HUES6 (cell line): ENCODE results near the gene CDC42EP5.
"Not testable (repeated sequence)": the region's sequence is repeated elsewhere in the genome, so short reads cannot be mapped to it uniquely, and the experiment has no call there.

Source experiments
- H3K27ac ChIP-seq: 2 replicates; pipeline ENCODE4 v1.7.0; 2013; ENCODE audit warnings: low read depth, mild to moderate bottlenecking, low read length, inconsistent platforms
- H3K27me3 ChIP-seq: 2 replicates; pipeline ENCODE4 v1.6.1; 2013; ENCODE audit warnings: low read length; ENCODE audit not compliant: control insufficient read depth, insufficient read depth
- H3K36me3 ChIP-seq: 2 replicates; pipeline ENCODE4 v1.6.1; 2013; ENCODE audit warnings: low read length; ENCODE audit not compliant: control insufficient read depth, insufficient read depth
- H3K4me1 ChIP-seq: 2 replicates; pipeline ENCODE4 v1.6.1; 2013; ENCODE audit warnings: low read length; ENCODE audit not compliant: control insufficient read depth, insufficient read depth
- H3K4me3 ChIP-seq: 2 replicates; pipeline ENCODE4 v1.5.1; 2013; ENCODE audit warnings: low read depth, low read length
- H3K9ac ChIP-seq: one replicate; pipeline ENCODE4 v1.6.1; 2013; ENCODE audit warnings: mild to moderate bottlenecking, low read length
- H3K9me3 ChIP-seq: 2 replicates; pipeline ENCODE4 v1.6.1; 2013; ENCODE audit warnings: low read depth, low read length; ENCODE audit not compliant: control insufficient read depth, insufficient read depth

The CDC42EP5 gene

DNA sequence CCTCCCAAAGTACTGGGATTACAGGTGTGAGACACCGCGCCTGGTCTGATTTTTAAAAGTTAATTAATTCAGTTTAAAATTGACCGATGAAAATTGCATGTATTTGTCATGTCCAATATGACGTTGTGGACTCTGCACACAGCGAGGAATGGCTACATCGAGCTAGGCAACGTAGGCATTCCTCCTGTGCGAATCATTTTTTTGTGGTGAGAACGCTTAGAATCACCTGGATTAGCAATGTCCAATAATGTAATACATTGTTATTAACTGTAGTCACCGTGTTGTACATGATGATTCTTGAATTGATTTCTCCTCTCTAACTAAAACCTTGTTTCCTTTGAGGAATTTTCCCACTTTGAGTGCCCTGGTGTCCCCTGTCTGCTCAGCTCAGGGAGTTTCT, 33.0 kb upstream of the CDC42EP5 start:
- Histone ChIP-seq H3K27me3 (peaks cover 5% of the 10 kb centered on the region; the same call in 1 of the 2 replicates), H3K4me1 (no peaks in the 10 kb centered on the region), H3K9ac (no peak overlapping the region), H3K4me3 (no peak overlapping the region), H3K36me3 (no peaks in the 10 kb centered on the region), H3K27ac (no peak overlapping the region), H3K9me3 (peaks cover 5% of the 10 kb centered on the region; the same call in 1 of the 2 replicates)

DNA sequence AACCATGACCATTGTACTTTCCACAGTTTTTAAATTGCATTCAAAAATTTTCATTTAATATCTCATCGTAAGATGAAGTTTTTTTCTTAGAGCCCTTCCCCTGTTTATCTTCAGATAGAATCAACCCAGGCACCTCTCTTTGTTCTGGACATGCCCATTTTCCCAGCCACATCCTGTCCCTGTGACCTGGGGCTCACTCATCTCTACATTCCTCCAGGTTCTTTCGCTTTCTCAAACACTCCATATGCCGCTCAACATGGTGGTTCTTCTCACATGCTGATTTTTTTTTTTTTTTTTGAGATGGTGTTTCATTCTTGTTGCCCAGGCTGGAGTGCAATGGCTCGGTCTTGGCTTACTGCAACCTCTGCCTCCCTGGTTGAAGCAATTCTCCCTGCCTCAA, 32.4 kb upstream of the CDC42EP5 start:
- not testable (repeated sequence) for H3K9me3 ChIP-seq, H3K27me3 ChIP-seq, H3K27ac ChIP-seq, H3K4me3 ChIP-seq, H3K4me1 ChIP-seq, H3K36me3 ChIP-seq, H3K9ac ChIP-seq

DNA sequence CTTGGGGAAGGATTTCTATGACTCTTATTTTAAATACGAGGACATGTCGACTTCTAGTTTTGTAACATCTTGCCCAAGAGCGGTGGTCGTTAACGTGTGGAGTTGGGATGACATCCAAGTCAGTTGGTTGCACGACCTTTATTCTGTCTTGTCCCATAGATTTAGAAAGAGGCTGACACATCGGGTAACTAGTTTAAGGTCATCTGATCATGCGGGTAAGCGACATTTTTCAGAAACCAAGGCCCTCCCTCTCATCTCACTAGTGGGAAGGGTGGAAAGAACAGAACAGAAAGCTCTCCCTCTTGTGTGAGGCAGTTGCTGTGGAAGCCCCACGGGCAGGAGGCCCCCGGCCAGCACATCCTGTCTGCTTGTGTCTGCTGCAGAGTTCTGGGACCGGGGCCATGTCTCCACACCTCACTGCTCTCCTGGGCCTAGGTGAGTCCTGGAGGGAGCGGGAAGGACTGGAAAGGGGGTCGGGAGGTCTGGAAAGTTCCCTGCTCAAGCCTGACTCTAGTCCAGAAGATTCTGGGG, 29.5 kb upstream of the CDC42EP5 start, which contains the start of gene LAIR2:
LAIR2 (plus strand) TSS at position 314 of the 531 bp plus-strand sequence; CDS start at position 402, 88 bp downstream.
- Histone ChIP-seq H3K9ac (no peak within 1 kb of the TSS), H3K27me3 (peaks cover 10% of the 10 kb centered on the region; the same call in 1 of the 2 replicates), H3K27ac (no peak within 1 kb of the TSS), H3K9me3 (peaks cover 9% of the 10 kb centered on the region; the same call in 1 of the 2 replicates), H3K36me3 (no peaks in the 10 kb centered on the region), H3K4me3 (no peak within 1 kb of the TSS), H3K4me1 (no peaks in the 10 kb centered on the region)

DNA sequence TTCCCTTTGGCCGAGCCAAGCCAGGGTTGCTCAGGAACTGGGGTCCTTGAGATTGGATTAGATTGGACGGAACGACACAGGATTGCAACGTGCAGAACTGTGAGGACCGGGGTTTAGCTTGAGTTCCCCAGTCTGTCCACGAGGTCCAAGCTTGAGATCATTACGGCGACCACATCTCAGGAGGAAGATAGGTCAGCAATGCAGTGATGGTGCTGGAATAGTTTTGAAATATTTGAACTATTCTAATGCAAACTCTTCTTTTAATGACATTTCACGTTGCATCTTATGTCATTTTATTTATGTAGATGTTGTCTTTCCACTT, 25.3 kb upstream of the CDC42EP5 start:
- H3K4me1 ChIP-seq, H3K9me3 ChIP-seq, H3K27ac ChIP-seq, H3K36me3 ChIP-seq, H3K9ac ChIP-seq, H3K4me3 ChIP-seq: not testable (repeated sequence)
- peaks cover 15% of the 10 kb centered on the region; the same call in 1 of the 2 replicates for H3K27me3 ChIP-seq

DNA sequence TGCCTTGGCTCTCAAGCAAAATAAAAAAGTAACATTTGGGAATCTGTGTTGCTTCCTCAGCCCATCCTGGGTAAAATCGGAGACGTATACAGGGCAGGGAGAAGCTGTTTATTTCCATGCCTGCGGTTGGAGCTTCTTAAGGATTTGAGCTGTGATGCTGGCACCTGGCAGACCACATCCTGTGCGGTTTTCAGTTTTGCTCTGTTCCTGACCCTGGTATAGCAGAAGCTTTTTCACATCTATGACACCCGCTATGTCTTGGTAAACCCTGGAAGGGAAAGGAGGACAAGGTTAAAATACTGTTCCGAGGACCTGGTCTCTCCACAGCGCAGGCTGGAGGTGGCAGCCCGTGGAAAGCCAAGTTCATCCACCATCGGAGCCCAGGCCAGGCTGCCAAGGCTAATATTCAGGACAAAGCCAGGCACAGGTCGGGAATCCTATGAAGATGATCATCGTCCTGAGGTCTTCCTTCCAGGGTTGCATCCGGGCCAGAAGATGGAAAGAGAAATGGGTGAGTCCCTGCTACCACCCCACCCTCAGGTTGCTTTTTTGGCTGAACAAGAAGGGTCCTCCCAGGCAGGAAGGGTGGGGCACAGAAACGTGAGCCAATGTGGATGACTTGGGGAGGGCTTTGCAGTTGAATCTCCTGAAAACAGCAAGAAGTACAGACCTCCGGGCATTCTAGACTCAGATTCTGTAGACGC, 24.8 kb upstream of the CDC42EP5 start:
- H3K27ac ChIP-seq, H3K4me1 ChIP-seq, H3K36me3 ChIP-seq, H3K9me3 ChIP-seq, H3K4me3 ChIP-seq, H3K9ac ChIP-seq: not testable (repeated sequence)
- peaks cover 18% of the 10 kb centered on the region; the same call in 1 of the 2 replicates for H3K27me3 ChIP-seq

DNA sequence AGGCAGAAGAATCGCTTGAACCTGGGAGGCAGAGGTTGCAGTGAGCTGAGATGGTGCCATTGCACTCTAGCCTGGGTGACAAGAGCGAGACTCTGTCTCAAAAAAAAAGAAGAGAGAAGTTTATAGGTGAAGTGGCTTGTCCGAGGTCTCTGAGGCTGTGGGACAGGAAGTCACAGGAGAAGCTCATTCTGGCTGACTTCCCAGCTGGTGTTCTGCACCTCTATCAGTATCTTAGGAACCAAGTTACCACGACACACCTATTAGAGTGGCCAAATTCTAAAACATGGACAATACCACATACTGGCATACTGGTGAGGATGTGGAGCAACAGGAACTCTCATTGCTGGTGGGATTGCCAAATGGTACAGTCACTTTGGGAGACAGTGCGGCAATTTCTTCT, 22.2 kb upstream of the CDC42EP5 start:
- H3K27me3 ChIP-seq: peaks cover 28% of the 10 kb centered on the region
- not testable (repeated sequence) for H3K9ac ChIP-seq, H3K4me3 ChIP-seq, H3K4me1 ChIP-seq, H3K27ac ChIP-seq, H3K9me3 ChIP-seq, H3K36me3 ChIP-seq

DNA sequence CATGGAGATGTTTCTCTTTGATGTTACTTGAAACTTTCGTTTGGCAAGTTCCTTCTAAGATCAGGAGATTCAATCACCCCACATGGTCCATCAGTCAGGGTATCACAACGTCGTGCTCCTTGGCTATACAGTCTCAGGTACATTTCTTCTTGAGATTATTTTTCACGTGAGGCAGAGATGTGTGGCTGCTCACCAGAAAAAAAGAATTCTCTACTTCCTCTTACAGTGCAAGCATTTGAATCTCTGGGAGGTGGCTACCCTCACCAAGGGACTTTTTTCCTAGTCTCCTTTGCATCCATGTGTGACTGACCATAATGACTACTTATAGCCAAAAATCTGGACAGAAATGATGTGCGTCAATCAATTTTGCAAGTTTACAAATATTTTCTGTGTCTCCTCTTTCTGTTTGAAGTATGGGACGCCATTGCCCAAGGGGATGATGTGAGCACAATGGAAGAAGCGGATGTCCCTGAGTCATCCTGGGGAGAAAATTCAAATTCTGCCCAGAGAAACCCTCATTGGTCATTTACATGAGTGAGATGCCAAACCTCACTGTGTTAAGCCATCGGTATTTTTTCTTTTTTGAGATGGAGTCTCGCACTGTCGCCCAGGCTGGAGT, 21.0 kb upstream of the CDC42EP5 start:
- peaks cover 35% of the 10 kb centered on the region for H3K27me3 ChIP-seq
- peaks cover 4% of the 10 kb centered on the region; the same call in 1 of the 2 replicates for H3K4me1 ChIP-seq
- no peaks in the 10 kb centered on the region for H3K36me3 ChIP-seq
- no peak overlapping the region for H3K27ac ChIP-seq
- peaks cover 9% of the 10 kb centered on the region; the same call in 1 of the 2 replicates for H3K9me3 ChIP-seq
- no peak overlapping the region for H3K9ac ChIP-seq
- no peak overlapping the region for H3K4me3 ChIP-seq

DNA sequence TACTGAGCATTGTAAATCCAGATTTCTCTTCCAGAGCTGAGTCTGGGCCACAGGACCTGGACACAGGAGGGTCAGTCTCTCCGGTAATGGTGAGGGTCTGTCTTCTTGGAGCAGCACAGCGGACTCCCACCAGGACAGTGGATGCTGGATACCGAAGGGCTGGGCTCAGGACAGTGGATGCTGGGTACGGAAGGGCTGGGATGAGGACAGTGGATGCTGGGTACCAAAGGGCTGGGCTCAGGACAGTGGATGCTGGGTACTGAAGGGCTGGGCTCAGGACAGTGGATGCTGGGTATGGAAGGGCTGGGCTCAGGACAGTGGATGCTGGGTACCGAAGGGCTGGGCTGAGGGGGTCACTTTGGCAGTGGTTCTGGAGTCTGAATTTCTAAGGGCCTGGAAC, 20.0 kb upstream of the CDC42EP5 start:
- H3K4me1 ChIP-seq, H3K9me3 ChIP-seq, H3K4me3 ChIP-seq, H3K9ac ChIP-seq, H3K36me3 ChIP-seq, H3K27ac ChIP-seq: not testable (repeated sequence)
- H3K27me3 ChIP-seq: peaks cover 35% of the 10 kb centered on the region

DNA sequence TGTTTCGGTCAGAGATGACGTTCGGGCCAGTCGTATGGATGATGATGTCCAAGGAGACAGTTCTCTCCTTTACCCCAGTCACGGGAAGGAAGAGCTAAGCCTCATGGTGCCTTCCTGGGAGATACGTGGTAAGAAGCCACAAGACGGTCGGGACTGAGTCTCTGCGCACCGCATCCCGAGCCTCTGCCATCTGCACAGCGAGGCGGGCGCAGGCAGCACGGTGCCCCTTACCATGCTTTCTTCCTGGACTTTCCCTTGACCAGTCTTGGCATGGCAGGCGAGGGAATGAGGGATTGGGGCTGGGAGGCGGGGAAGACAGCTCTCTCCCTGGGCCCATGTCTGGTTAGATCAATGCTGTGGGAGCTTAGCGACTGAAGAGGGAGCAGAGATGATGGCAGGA, 19.5 kb upstream of the CDC42EP5 start:
- H3K27ac ChIP-seq: no peak overlapping the region
- peaks cover 35% of the 10 kb centered on the region for H3K27me3 ChIP-seq
- peaks cover 9% of the 10 kb centered on the region; the same call in 1 of the 2 replicates for H3K9me3 ChIP-seq
- H3K4me3 ChIP-seq: no peak overlapping the region
- peaks cover 4% of the 10 kb centered on the region; the same call in 1 of the 2 replicates for H3K4me1 ChIP-seq
- no peaks in the 10 kb centered on the region for H3K36me3 ChIP-seq
- H3K9ac ChIP-seq: no peak overlapping the region

DNA sequence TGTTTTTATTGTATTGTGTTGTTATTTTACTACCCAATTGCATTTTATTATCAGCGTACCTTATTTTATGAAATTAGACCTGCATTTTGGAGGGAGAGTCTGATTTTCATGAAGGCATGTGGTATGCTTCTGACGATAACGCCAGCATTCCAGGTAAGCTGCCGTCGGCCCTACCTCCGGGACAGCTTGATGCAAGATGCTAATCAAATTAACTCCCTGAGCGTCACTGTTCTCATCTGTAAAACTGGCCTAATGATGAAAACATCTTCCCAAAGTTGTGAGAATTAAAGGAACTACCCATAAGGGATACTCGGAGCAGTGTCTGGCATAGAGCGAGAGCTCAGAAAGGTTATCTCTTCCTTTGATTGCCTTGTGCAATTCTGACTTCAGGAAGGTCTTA, 16.7 kb upstream of the CDC42EP5 start:
- no peaks in the 10 kb centered on the region for H3K36me3 ChIP-seq
- H3K9ac ChIP-seq: no peak overlapping the region
- H3K4me3 ChIP-seq: no peak overlapping the region
- H3K4me1 ChIP-seq: peaks cover 4% of the 10 kb centered on the region; the same call in 1 of the 2 replicates
- H3K27ac ChIP-seq: no peak overlapping the region
- H3K27me3 ChIP-seq: peaks cover 32% of the 10 kb centered on the region
- peaks cover 3% of the 10 kb centered on the region; the same call in 1 of the 2 replicates for H3K9me3 ChIP-seq

DNA sequence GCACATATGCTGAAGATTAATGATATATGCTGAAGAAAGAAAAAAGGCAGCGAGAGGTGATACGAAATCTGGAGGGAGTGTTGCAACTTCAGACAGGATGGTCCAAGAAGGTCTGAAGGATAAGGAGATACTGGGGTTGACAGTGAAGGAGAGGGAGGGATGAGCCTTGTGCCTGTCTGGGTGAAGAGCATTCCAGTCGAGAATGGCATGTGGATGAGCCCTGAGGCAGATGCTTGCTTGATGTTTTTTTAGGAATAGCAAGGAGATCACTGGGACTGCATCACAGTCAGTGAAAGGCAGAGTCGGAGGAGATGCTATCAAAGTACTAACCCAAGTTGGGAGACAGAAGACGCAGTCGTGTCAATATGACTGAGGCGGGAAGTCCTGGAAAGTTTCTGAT, 16.2 kb upstream of the CDC42EP5 start:
- peaks cover 4% of the 10 kb centered on the region; the same call in 1 of the 2 replicates for H3K4me1 ChIP-seq
- no peaks in the 10 kb centered on the region for H3K36me3 ChIP-seq
- H3K27me3 ChIP-seq: peaks cover 32% of the 10 kb centered on the region
- H3K9me3 ChIP-seq: peaks cover 3% of the 10 kb centered on the region; the same call in 1 of the 2 replicates
- no peak overlapping the region for H3K9ac ChIP-seq
- H3K4me3 ChIP-seq: no peak overlapping the region
- no peak overlapping the region for H3K27ac ChIP-seq
